CD14-positive monocyte (primary cell): ENCODE data around the gene DSCAML1. TPM values are rescaled to one million over a fixed set of nuclear protein-coding genes. Genes with fewer than 3 reads are reported as not detected.

Experiments
- DNase-seq, 3 donors: peaks; one replicate each; pipeline ENCODE4 v3.0.0-alpha.2; 2011 to 2022
- H2AFZ ChIP-seq: 2 replicates; pipeline ENCODE4 v1.6.0; 2012; ENCODE audit warnings: mild to moderate bottlenecking, low read depth, low read length, inconsistent platforms; ENCODE audit not compliant: insufficient read depth, poor library complexity, severe bottlenecking
- H3K27ac ChIP-seq, 2 donors: 1 replicate in 1 of 2; 2 replicates in 1 of 2; pipeline ENCODE4 v1.5.1; 2012 to 2013; ENCODE audit warnings: low read length in 2 of 2, control low read depth in 1 of 2, inconsistent platforms in 1 of 2, low read depth in 1 of 2, mild to moderate bottlenecking in 1 of 2
- H3K27me3 ChIP-seq, 2 donors: one replicate each; pipeline versions ENCODE4 v1.6.0 to v1.6.1; 2011 to 2013; ENCODE audit warnings: low read length in 2 of 2; ENCODE audit not compliant: control insufficient read depth in 2 of 2, insufficient read depth in 2 of 2
- H3K36me3 ChIP-seq, 2 donors: replicated peaks in 1 of 2; 1 replicate in 1 of 2; 2 replicates in 1 of 2; pipeline versions ENCODE4 v1.5.1 to v1.6.1; 2012 to 2013; ENCODE audit warnings: low read length in 2 of 2, control low read depth in 1 of 2, inconsistent platforms in 1 of 2, mild to moderate bottlenecking in 1 of 2; ENCODE audit not compliant: insufficient read depth in 2 of 2, control insufficient read depth in 1 of 2
- H3K4me1 ChIP-seq, 2 donors: 1 replicate in 1 of 2; 2 replicates in 1 of 2; pipeline versions ENCODE4 v1.5.1 to v1.6.1; 2012 to 2013; ENCODE audit warnings: low read length in 2 of 2, control low read depth in 1 of 2, inconsistent platforms in 1 of 2, mild to moderate bottlenecking in 1 of 2, moderate library complexity in 1 of 2; ENCODE audit not compliant: insufficient read depth in 2 of 2, control insufficient read depth in 1 of 2
- H3K4me2 ChIP-seq: replicated peaks from 2 replicates; pipeline ENCODE3; 2012; ENCODE audit warnings: low read length, moderate library complexity, mild to moderate bottlenecking; ENCODE audit not compliant: poor library complexity, severe bottlenecking; ENCODE audit errors: extremely low read depth
- H3K4me3 ChIP-seq, 3 experiments: fragments of 200-600 bp in 1 of 3; sonication (generic) in 1 of 3; replicated peaks in 1 of 3; 1 replicate in 2 of 3; 2 replicates in 1 of 3; pipeline ENCODE4 v1.5.1; 2011 to 2013; ENCODE audit warnings: low read length in 3 of 3, mild to moderate bottlenecking in 3 of 3, control low read depth in 2 of 3, low read depth in 2 of 3, inconsistent platforms in 1 of 3, moderate library complexity in 1 of 3
- H3K79me2 ChIP-seq: 2 replicates; pipeline ENCODE4 v1.6.0; 2012; ENCODE audit warnings: mild to moderate bottlenecking, control low read depth, inconsistent platforms, low read length, moderate library complexity; ENCODE audit not compliant: insufficient read depth
- H3K9ac ChIP-seq: 2 replicates; pipeline ENCODE4 v1.6.0; 2017; ENCODE audit warnings: low read length, mild to moderate bottlenecking; ENCODE audit not compliant: insufficient read depth, poor library complexity, severe bottlenecking
- H3K9me3 ChIP-seq, 2 donors: replicated peaks in 1 of 2; 1 replicate in 1 of 2; 2 replicates in 1 of 2; pipeline versions ENCODE4 v1.5.1 to v1.6.1; 2012 to 2013; ENCODE audit warnings: low read length in 2 of 2, control low read depth in 1 of 2; ENCODE audit not compliant: control insufficient read depth in 1 of 2, insufficient read depth in 1 of 2
- H4K20me1 ChIP-seq: 2 replicates; pipeline ENCODE4 v1.6.0; 2012; ENCODE audit warnings: mild to moderate bottlenecking, low read length, control low read depth, moderate library complexity; ENCODE audit not compliant: insufficient read depth
- H3K27ac Mint-ChIP-seq, 7 donors: one replicate each; pipeline ENCODE4 v1.8.0; 2020; ENCODE audit warnings: mild to moderate bottlenecking in 7 of 7, mixed read lengths in 7 of 7, moderate library complexity in 6 of 7, inconsistent platforms in 2 of 7
- H3K27me3 Mint-ChIP-seq, 3 donors: one replicate each; pipeline ENCODE4 v1.8.0; 2021 to 2022; ENCODE audit warnings: low read depth in 3 of 3, mild to moderate bottlenecking in 3 of 3, mixed read lengths in 3 of 3, moderate library complexity in 3 of 3, inconsistent platforms in 1 of 3
- H3K36me3 Mint-ChIP-seq, 2 donors: one replicate each; pipeline ENCODE4 v1.8.0; 2020; ENCODE audit warnings: mixed read lengths in 2 of 2, inconsistent platforms in 1 of 2, mild to moderate bottlenecking in 1 of 2
- H3K4me1 Mint-ChIP-seq: one replicate; pipeline ENCODE4 v1.8.0; 2020; ENCODE audit warnings: mild to moderate bottlenecking, mixed read lengths
- H3K4me3 Mint-ChIP-seq, 2 donors: one replicate each; pipeline ENCODE4 v1.8.0; 2020; ENCODE audit warnings: mild to moderate bottlenecking in 2 of 2, mixed read lengths in 2 of 2, moderate library complexity in 1 of 2
- H3K9me3 Mint-ChIP-seq, 7 donors: one replicate each; pipeline ENCODE4 v1.8.0; 2020 to 2022; ENCODE audit warnings: mixed read lengths in 7 of 7, mild to moderate bottlenecking in 6 of 7, moderate library complexity in 6 of 7, inconsistent platforms in 2 of 7
- CTCF ChIP-seq: fragments of 200-600 bp; IDR thresholded peaks from one replicate; pipeline ENCODE4 v1.8.0; 2022; ENCODE audit warnings: antibody characterized with exemption, mild to moderate bottlenecking
- WGBS: methylation state at CpG from one replicate; pipeline ENCODE4 v1.1.5; 2013; ENCODE audit warnings: missing lambda C conversion rate; ENCODE audit not compliant: insufficient coverage; 5-methylcytosine and 5-hydroxymethylcytosine counted together
- intact Hi-C, 2 donors: fragments of 100-400 bp; cut with micrococcal nuclease; formaldehyde crosslinking; loops; one replicate each; pipeline versions ENCODE4 v1.15.0 to v1.15.1; 2023
- polyA plus RNA-seq, 3 donors: library from polyadenylated mRNA; depleted of rRNA in 1 of 3; unstranded in 2 of 3; stranded (reverse) in 1 of 3; fragments of 300-500 nt in 2 of 3; fragments of >200 nt in 1 of 3; fragmentation: Illumina TruSeq in 2 of 3; gene quantifications; 1 replicate in 2 of 3; 2 replicates in 1 of 3; pipeline ENCODE4 v1.2.3, GENCODE V29; 2012 to 2021

The DSCAML1 gene
- polyA plus RNA-seq, 3 donors = not detected

GRCh38 chr11:117514256-117514655 is 282.8 kb downstream of the DSCAML1 start:
- no peak overlapping the region for H2AFZ ChIP-seq
- TF ChIP-seq CTCF = no peak
- peaks cover 0 to 3% (median 0%) of the 10 kb centered on the region in 7 donors for H3K9me3 Mint-ChIP-seq
- H3K27ac ChIP-seq = no peak overlapping the region
- 87% methylated on average over 3 of the region's 4 CpGs for WGBS
- H3K27me3 Mint-ChIP-seq = peaks cover 4 to 7% (median 5%) of the 10 kb centered on the region in 3 donors
- H3K79me2 ChIP-seq = no peaks in the 10 kb centered on the region
- no peak overlapping the region for H3K27ac Mint-ChIP-seq
- H3K4me2 ChIP-seq = no peak overlapping the region
- H3K9ac ChIP-seq = no peak overlapping the region
- intact Hi-C loops = no loop called here
- H3K9me3 ChIP-seq = no peaks in the 10 kb centered on the region
- H3K4me3 Mint-ChIP-seq = no peak overlapping the region
- H3K27me3 ChIP-seq = no peaks in the 10 kb centered on the region
- H4K20me1 ChIP-seq = no peaks in the 10 kb centered on the region
- H3K36me3 Mint-ChIP-seq = no peaks in the 10 kb centered on the region
- H3K36me3 ChIP-seq = no peaks in the 10 kb centered on the region
- no peak for DNase-seq
- H3K4me3 ChIP-seq = no peak overlapping the region
- H3K4me1 Mint-ChIP-seq = no peaks in the 10 kb centered on the region
- H3K4me1 ChIP-seq = no peaks in the 10 kb centered on the region

GRCh38 chr11:117513666-117514065 is 283.4 kb downstream of the DSCAML1 start:
- intact Hi-C loops = no loop called here
- no peak overlapping the region for H2AFZ ChIP-seq
- WGBS = 93% methylated on average over 3 of the region's 5 CpGs
- no peak for DNase-seq
- H3K4me2 ChIP-seq = no peak overlapping the region
- no peaks in the 10 kb centered on the region for H3K36me3 ChIP-seq
- peaks cover 4 to 7% (median 5%) of the 10 kb centered on the region in 3 donors for H3K27me3 Mint-ChIP-seq
- H3K9ac ChIP-seq = no peak overlapping the region
- H3K4me3 Mint-ChIP-seq = no peak overlapping the region
- TF ChIP-seq CTCF = no peak
- no peaks in the 10 kb centered on the region for H3K36me3 Mint-ChIP-seq
- H3K79me2 ChIP-seq = no peaks in the 10 kb centered on the region
- no peak overlapping the region for H3K27ac Mint-ChIP-seq
- no peaks in the 10 kb centered on the region for H3K4me1 Mint-ChIP-seq
- H3K27ac ChIP-seq = no peak overlapping the region
- peaks cover 0 to 3% (median 0%) of the 10 kb centered on the region in 7 donors for H3K9me3 Mint-ChIP-seq
- no peaks in the 10 kb centered on the region for H3K4me1 ChIP-seq
- H3K9me3 ChIP-seq = no peaks in the 10 kb centered on the region
- no peaks in the 10 kb centered on the region for H4K20me1 ChIP-seq
- H3K27me3 ChIP-seq = no peaks in the 10 kb centered on the region
- no peak overlapping the region for H3K4me3 ChIP-seq
